Keratinocyte (primary cell): ENCODE data around the gene TMEM53. TPM values are rescaled to one million over a fixed set of nuclear protein-coding genes. Genes with fewer than 3 reads are reported as not detected.

Experiments
- DNase-seq: peaks from one replicate; pipeline ENCODE4 v3.0.0-alpha.2; 2011; ENCODE audit warnings: low read depth, missing footprints, low spot score
- FAIRE-seq: peaks from 2 replicates; lab custom pipeline; 2011; peaks lifted over from hg19 to GRCh38; lab: Jason Lieb, UNC
- H2AFZ ChIP-seq: 2 replicates; pipeline ENCODE4 v1.6.0; 2012; ENCODE audit warnings: low read length, control low read depth, inconsistent platforms; ENCODE audit not compliant: control insufficient read depth
- H3K27ac ChIP-seq: 2 replicates; pipeline ENCODE4 v1.5.1; 2011; ENCODE audit warnings: low read length; ENCODE audit not compliant: control insufficient read depth, insufficient read depth
- H3K27me3 ChIP-seq: 3 replicates; pipeline ENCODE4 v1.6.0; 2011; ENCODE audit warnings: low read length; ENCODE audit not compliant: control insufficient read depth, insufficient read depth; ENCODE audit errors: extremely low read depth
- H3K36me3 ChIP-seq, 2 experiments: 2 replicates in 1 of 2; 3 replicates in 1 of 2; pipeline ENCODE4 v1.5.1; 2011; ENCODE audit warnings: low read length in 2 of 2, mild to moderate bottlenecking in 1 of 2; ENCODE audit not compliant: control insufficient read depth in 2 of 2, insufficient read depth in 2 of 2; ENCODE audit errors: extremely low read depth in 1 of 2
- H3K4me1 ChIP-seq: 3 replicates; pipeline ENCODE4 v1.5.1; 2011; ENCODE audit warnings: low read length; ENCODE audit not compliant: control insufficient read depth, insufficient read depth; ENCODE audit errors: extremely low read depth
- H3K4me2 ChIP-seq: 3 replicates; pipeline ENCODE4 v1.6.0; 2011; ENCODE audit warnings: low read depth, low read length; ENCODE audit not compliant: control insufficient read depth, insufficient read depth; ENCODE audit errors: extremely low read depth
- H3K4me3 ChIP-seq, 3 experiments: fragments of 200-600 bp in 1 of 3; sonication (generic) in 1 of 3; 2 replicates in 2 of 3; 3 replicates in 1 of 3; pipeline ENCODE4 v1.5.1; 2011 to 2016; ENCODE audit warnings: low read length in 3 of 3, mild to moderate bottlenecking in 3 of 3, control low read depth in 2 of 3, inconsistent platforms in 1 of 3, low read depth in 1 of 3, mixed read lengths in 1 of 3, mixed run types in 1 of 3, moderate library complexity in 1 of 3; ENCODE audit not compliant: control insufficient read depth in 2 of 3, insufficient read depth in 2 of 3; ENCODE audit errors: extremely low read depth in 1 of 3
- H3K79me2 ChIP-seq: 2 replicates; pipeline ENCODE4 v1.6.0; 2012; ENCODE audit warnings: low read length; ENCODE audit not compliant: control insufficient read depth, insufficient read depth
- H3K9ac ChIP-seq: 3 replicates; pipeline ENCODE4 v1.6.0; 2011; ENCODE audit warnings: low read length; ENCODE audit not compliant: control insufficient read depth, insufficient read depth; ENCODE audit errors: extremely low read depth
- H3K9me1 ChIP-seq: 3 replicates; pipeline ENCODE4 v1.6.0; 2011; ENCODE audit warnings: low read length; ENCODE audit not compliant: control insufficient read depth, insufficient read depth; ENCODE audit errors: extremely low read depth
- H3K9me3 ChIP-seq: 2 replicates; pipeline ENCODE4 v1.5.1; 2012; ENCODE audit warnings: low read depth, low read length; ENCODE audit not compliant: control insufficient read depth
- H4K20me1 ChIP-seq: 3 replicates; pipeline ENCODE4 v1.6.0; 2011; ENCODE audit warnings: low read length; ENCODE audit not compliant: control insufficient read depth, insufficient read depth; ENCODE audit errors: extremely low read depth
- CTCF ChIP-seq, 3 experiments: IDR thresholded peaks in 1 of 3; conservative IDR thresholded peaks in 1 of 3; optimal IDR thresholded peaks in 1 of 3; 2 replicates in 2 of 3; 3 replicates in 1 of 3; pipeline versions ENCODE3 to v1.5.1; 2011; ENCODE audit warnings: low read length in 3 of 3, mild to moderate bottlenecking in 3 of 3, moderate library complexity in 2 of 3, control low read depth in 1 of 3, inconsistent platforms in 1 of 3; ENCODE audit not compliant: insufficient read depth in 2 of 3; ENCODE audit errors: extremely low read depth in 1 of 3
- EZH2 ChIP-seq: IDR thresholded peaks from one replicate; pipeline ENCODE4 v1.6.1; 2012; ENCODE audit warnings: inconsistent platforms, mild to moderate bottlenecking, low read length, moderate library complexity
- dilution Hi-C: fragments of 300-500 bp; cut with MboI; formaldehyde crosslinking; loops from one replicate; pipeline ENCODE4 v1.7.0; 2020; ENCODE audit warnings: low sequenced_read_pairs; ENCODE audit not compliant: extremely low pct_ligation_motif_present
- polyA plus RNA-seq, 5 experiments: library from polyadenylated mRNA; depleted of rRNA in 3 of 5; stranded (reverse) in 3 of 5; stranded (forward) in 1 of 5; unstranded in 1 of 5; fragments of >200 nt; gene quantifications; 1 replicate in 1 of 5; 2 replicates in 3 of 5; 3 replicates in 1 of 5; pipeline versions ENCODE4 v1.2.1 to v1.2.3, GENCODE V29; 2011 to 2012; ENCODE audit warnings: missing spikeins in 2 of 5, low read depth in 1 of 5, low replicate concordance in 1 of 5

TMEM53 gene
- polyA plus RNA-seq, 1 donor (not counting 4 experiments of a cell fraction or from before 2014, with no cell fraction given) = 5.6 TPM

DNA sequence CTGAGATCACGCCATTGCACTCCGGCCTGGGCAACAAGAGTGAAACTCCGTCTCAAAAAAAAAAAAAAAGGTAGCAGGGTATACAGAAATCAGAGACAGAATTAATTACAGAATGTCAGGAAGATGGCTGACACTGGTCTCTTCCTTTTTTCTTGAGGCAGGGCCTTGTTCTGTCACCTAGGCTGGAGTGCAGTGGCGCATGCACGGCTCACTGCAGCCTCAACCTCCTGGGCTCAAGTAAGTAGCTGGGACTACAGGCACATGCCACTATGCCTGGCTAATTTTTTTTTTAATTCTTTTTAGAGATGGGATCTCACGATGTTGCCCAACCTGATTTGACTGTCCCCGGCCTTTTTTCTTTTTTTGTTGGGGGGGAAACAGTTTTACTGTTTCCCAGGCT, 40.3 kb upstream of the TMEM53 start:
- Histone ChIP-seq H2AFZ (no peak overlapping the region), H3K9me1 (no peaks in the 10 kb centered on the region), H3K9me3 (no peaks in the 10 kb centered on the region), H3K4me2 (no peak overlapping the region), H3K4me1 (peaks cover 3% of the 10 kb centered on the region), H4K20me1 (no peaks in the 10 kb centered on the region), H3K9ac (no peak overlapping the region), H3K27ac (no peak overlapping the region), H3K79me2 (no peaks in the 10 kb centered on the region), H3K36me3 (no peaks in the 10 kb centered on the region), H3K27me3 (no peaks in the 10 kb centered on the region), H3K4me3 (no peak overlapping the region)
- no peak for FAIRE-seq
- dilution Hi-C loops = no loop called here
- no peak for TF ChIP-seq CTCF (optimal IDR thresholded peaks at IDR 0.05 in 1 of 3, IDR thresholded peaks at IDR 0.05 in 1 of 3, conservative IDR thresholded peaks at IDR 0.05 in 1 of 3; ENCODE audit: extremely low read depth in 1 of 3, insufficient read depth in 2 of 3, low read length in 3 of 3)
- no peak for TF ChIP-seq EZH2
- DNase-seq = no peak

DNA sequence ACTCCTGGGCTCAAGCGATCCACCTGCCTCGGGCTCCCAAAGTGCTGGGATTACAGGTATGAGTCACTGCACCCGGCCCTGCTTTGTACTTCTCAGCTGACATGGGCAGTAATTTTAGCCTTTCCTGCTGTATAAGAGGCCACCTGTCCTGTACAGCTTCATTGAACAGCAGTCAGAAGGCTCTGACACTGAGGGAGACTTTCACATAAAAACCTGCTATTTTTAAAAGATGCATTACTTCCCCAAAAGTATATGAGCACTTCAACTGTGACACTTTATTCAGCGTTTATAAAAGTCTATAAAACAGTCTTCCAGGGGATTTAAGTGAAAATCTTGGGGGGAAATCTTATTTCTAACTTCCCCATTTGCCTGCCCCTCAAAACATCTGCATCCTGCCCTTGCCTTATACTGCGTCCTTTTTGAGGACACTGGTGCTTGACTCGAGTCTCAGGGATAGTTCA, 39.1 kb upstream of the TMEM53 start:
- FAIRE-seq (no peak), DNase-seq (no peak)
- Histone ChIP-seq H4K20me1 (no peaks in the 10 kb centered on the region), H3K36me3 (no peaks in the 10 kb centered on the region), H3K27me3 (no peaks in the 10 kb centered on the region), H3K9me3 (no peaks in the 10 kb centered on the region), H3K79me2 (no peaks in the 10 kb centered on the region), H3K9ac (no peak overlapping the region), H3K27ac (no peak overlapping the region), H3K4me2 (no peak overlapping the region), H3K4me3 (no peak overlapping the region), H2AFZ (no peak overlapping the region), H3K4me1 (peaks cover 5% of the 10 kb centered on the region), H3K9me1 (no peaks in the 10 kb centered on the region)
- dilution Hi-C loops = no loop called here
- TF ChIP-seq EZH2 = no peak
- no peak for TF ChIP-seq CTCF (optimal IDR thresholded peaks at IDR 0.05 in 1 of 3, IDR thresholded peaks at IDR 0.05 in 1 of 3, conservative IDR thresholded peaks at IDR 0.05 in 1 of 3; ENCODE audit: extremely low read depth in 1 of 3, insufficient read depth in 2 of 3, low read length in 3 of 3)
